ENCODE results near the gene SLC2A5.

GRCh38 chr1:9058465-9058864 lies 11.0 kb downstream of the SLC2A5 start:
- TF ChIP-seq CTCF (IDR thresholded peaks at IDR 0.05) (no peak), POLR2A (IDR thresholded peaks at IDR 0.05) (no peak)

All from Peyer's patch (tissue), 4 donors.